Measurements from ENCODE around the gene ERFL.

DNA sequence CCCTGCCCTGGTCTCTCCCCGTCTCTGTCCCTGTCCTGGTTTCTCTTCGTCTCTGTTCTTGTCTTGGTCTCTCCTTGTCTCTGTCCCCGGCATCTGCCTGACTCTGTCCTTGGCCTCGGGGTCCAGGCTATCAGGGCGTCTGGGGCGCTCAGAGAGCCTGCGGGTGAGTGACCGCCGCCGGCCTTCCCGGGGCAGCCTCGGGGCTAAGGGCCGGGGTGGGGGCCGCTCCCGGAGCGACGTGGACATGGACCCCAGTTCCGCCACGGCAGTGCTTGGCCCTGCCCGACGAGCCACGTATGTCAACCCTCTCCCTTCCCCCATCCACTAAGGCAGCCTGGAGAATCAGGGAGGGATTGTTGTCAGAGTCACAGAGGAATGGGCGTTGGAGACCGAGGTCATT, 30.4 kb downstream of the ERFL start:
- TF ChIP-seq, protein P1, sequence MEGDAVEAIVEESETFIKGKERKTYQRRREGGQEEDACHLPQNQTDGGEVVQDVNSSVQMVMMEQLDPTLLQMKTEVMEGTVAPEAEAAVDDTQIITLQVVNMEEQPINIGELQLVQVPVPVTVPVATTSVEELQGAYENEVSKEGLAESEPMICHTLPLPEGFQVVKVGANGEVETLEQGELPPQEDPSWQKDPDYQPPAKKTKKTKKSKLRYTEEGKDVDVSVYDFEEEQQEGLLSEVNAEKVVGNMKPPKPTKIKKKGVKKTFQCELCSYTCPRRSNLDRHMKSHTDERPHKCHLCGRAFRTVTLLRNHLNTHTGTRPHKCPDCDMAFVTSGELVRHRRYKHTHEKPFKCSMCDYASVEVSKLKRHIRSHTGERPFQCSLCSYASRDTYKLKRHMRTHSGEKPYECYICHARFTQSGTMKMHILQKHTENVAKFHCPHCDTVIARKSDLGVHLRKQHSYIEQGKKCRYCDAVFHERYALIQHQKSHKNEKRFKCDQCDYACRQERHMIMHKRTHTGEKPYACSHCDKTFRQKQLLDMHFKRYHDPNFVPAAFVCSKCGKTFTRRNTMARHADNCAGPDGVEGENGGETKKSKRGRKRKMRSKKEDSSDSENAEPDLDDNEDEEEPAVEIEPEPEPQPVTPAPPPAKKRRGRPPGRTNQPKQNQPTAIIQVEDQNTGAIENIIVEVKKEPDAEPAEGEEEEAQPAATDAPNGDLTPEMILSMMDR (IDR thresholded peaks at IDR 0.05): no peak
- TF ChIP-seq POLR2A (IDR thresholded peaks at IDR 0.05): no peak

Data from esophagus squamous epithelium (tissue), 4 donors.